K562 (cell line): Measurements from ENCODE around the gene ZFP64. TPM values are rescaled to one million over a fixed set of nuclear protein-coding genes. Genes with fewer than 3 reads are reported as not detected.

Experiments
- BRD4 ChIP-seq: fragments of 200-600 bp; sonication (generic); IDR thresholded peaks from 2 replicates; pipeline ENCODE4 v1.6.1; 2017; ENCODE audit warnings: inconsistent platforms
- EP300 ChIP-seq: IDR thresholded peaks from 2 replicates; pipeline ENCODE4 v1.6.1; 2012; ENCODE audit warnings: low read length, improper control_type of control experiment
- HNRNPK ChIP-seq: fragments of 200-400 bp; formaldehyde crosslinking; IDR thresholded peaks from one replicate; pipeline ENCODE4 v1.6.1; 2018; ENCODE audit warnings: mild to moderate bottlenecking, low read depth, low read length; ENCODE audit not compliant: poor library complexity, severe bottlenecking
- MEF2A ChIP-seq: IDR thresholded peaks from 2 replicates; pipeline ENCODE4 v1.6.1; 2011; ENCODE audit warnings: low read depth, mild to moderate bottlenecking, low read length, moderate library complexity; ENCODE audit not compliant: control insufficient read depth
- NR4A1 ChIP-seq, 2 experiments: fragments of 250-450 bp in 1 of 2; fragments of 450-650 bp in 1 of 2; sonication (Bioruptor Pico) in 1 of 2; IDR thresholded peaks; 2 replicates each; pipeline versions ENCODE4 v1.4.0 to v1.6.1; 2016 to 2020; ENCODE audit warnings: mild to moderate bottlenecking in 2 of 2, missing compliant biosample characterization in 1 of 2, missing genetic modification characterization in 1 of 2, moderate library complexity in 1 of 2
- SMARCA4 ChIP-seq: fragments of 450-650 bp; IDR thresholded peaks from 2 replicates; pipeline ENCODE4 v1.6.1; 2016
- ZNF609 ChIP-seq: sonication (generic); formaldehyde crosslinking; IDR thresholded peaks from 2 replicates; pipeline ENCODE4 v1.8.1; 2023; ENCODE audit warnings: missing genetic modification reagents, mild to moderate bottlenecking, borderline replicate concordance
- ZNF668 ChIP-seq: fragments of 250-450 bp; sonication (Bioruptor Pico); IDR thresholded peaks from 2 replicates; pipeline ENCODE4 v1.8.0; 2022; ENCODE audit warnings: mild to moderate bottlenecking, inconsistent platforms
- polyA plus RNA-seq, 8 experiments: library from polyadenylated mRNA; depleted of rRNA in 4 of 8; stranded (reverse) in 5 of 8; unstranded in 3 of 8; fragments of >200 nt; fragmentation: Nextera tagmentation in 2 of 8; fragmentation: Illumina TruSeq in 1 of 8; extraction: Ambion mirVana in 2 of 8; extraction: Trizol in 1 of 8; gene quantifications; 2 replicates each; pipeline versions ENCODE4 v1.2.1 to v1.2.3, GENCODE V29; 2011 to 2014; ENCODE audit warnings: inconsistent platforms in 1 of 8, missing spikeins in 1 of 8
- total RNA-seq, 7 experiments: library from RNA; depleted of rRNA in 6 of 7; stranded (reverse); fragments of >200 nt in 6 of 7; fragmentation: Illumina TruSeq in 2 of 7; extraction: Trizol in 2 of 7; gene quantifications; 2 replicates each; pipeline versions ENCODE4 v1.2.1 to v1.2.3, GENCODE V29; 2011 to 2021; ENCODE audit warnings: low replicate concordance in 1 of 7
- TF ChIP-seq, protein P1 (sequence below): fragments of 450-650 bp; IDR thresholded peaks from 2 replicates; pipeline ENCODE4 v1.6.1; 2016; ENCODE audit warnings: low read depth
- TF ChIP-seq, protein P2 (sequence below): fragments of 250-450 bp; sonication (Bioruptor Pico); IDR thresholded peaks from 2 replicates; pipeline ENCODE4 v1.4.0; 2020; ENCODE audit warnings: mild to moderate bottlenecking

Gene ZFP64
- total and polyA plus RNA-seq, 9 of the 15 experiments (the other 6 are each of a cell fraction or from before 2014, with no cell fraction given) = 1.4 to 13.4 (median 7.0) TPM

GRCh38 chr20:52191916-52192718 is 538 bp upstream of the ZFP64 start (continued):
- TF ChIP-seq, protein P1, sequence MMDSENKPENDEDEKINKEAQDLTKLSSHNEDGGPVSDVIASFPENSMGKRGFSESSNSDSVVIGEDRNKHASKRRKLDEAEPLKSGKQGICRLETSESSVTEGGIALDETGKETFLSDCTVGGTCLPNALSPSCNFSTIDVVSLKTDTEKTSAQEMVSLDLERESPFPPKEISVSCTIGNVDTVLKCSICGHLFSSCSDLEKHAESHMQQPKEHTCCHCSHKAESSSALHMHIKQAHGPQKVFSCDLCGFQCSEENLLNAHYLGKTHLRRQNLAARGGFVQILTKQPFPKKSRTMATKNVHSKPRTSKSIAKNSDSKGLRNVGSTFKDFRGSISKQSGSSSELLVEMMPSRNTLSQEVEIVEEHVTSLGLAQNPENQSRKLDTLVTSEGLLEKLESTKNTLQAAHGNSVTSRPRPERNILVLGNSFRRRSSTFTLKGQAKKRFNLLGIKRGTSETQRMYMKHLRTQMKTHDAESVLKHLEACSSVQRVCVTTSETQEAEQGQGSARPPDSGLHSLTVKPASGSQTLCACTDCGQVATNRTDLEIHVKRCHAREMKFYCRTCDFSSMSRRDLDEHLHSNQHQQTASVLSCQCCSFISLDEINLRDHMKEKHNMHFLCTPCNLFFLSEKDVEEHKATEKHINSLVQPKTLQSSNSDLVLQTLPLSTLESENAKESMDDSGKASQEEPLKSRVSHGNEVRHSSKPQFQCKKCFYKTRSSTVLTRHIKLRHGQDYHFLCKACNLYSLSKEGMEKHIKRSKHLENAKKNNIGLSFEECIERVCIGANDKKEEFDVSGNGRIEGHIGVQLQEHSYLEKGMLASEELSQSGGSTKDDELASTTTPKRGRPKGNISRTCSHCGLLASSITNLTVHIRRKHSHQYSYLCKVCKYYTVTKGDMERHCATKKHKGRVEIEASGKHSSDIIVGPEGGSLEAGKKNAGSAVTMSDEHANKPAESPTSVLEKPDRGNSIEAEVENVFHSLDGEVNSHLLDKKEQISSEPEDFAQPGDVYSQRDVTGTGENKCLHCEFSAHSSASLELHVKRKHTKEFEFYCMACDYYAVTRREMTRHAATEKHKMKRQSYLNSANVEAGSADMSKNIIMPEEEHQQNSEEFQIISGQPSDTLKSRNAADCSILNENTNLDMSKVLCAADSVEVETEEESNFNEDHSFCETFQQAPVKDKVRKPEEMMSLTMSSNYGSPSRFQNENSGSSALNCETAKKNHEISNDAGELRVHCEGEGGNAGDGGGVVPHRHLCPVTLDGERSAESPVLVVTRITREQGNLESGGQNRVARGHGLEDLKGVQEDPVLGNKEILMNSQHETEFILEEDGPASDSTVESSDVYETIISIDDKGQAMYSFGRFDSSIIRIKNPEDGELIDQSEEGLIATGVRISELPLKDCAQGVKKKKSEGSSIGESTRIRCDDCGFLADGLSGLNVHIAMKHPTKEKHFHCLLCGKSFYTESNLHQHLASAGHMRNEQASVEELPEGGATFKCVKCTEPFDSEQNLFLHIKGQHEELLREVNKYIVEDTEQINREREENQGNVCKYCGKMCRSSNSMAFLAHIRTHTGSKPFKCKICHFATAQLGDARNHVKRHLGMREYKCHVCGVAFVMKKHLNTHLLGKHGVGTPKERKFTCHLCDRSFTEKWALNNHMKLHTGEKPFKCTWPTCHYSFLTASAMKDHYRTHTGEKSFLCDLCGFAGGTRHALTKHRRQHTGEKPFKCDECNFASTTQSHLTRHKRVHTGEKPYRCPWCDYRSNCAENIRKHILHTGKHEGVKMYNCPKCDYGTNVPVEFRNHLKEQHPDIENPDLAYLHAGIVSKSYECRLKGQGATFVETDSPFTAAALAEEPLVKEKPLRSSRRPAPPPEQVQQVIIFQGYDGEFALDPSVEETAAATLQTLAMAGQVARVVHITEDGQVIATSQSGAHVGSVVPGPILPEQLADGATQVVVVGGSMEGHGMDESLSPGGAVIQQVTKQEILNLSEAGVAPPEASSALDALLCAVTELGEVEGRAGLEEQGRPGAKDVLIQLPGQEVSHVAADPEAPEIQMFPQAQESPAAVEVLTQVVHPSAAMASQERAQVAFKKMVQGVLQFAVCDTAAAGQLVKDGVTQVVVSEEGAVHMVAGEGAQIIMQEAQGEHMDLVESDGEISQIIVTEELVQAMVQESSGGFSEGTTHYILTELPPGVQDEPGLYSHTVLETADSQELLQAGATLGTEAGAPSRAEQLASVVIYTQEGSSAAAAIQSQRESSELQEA = no peak
- TF ChIP-seq, protein P2, sequence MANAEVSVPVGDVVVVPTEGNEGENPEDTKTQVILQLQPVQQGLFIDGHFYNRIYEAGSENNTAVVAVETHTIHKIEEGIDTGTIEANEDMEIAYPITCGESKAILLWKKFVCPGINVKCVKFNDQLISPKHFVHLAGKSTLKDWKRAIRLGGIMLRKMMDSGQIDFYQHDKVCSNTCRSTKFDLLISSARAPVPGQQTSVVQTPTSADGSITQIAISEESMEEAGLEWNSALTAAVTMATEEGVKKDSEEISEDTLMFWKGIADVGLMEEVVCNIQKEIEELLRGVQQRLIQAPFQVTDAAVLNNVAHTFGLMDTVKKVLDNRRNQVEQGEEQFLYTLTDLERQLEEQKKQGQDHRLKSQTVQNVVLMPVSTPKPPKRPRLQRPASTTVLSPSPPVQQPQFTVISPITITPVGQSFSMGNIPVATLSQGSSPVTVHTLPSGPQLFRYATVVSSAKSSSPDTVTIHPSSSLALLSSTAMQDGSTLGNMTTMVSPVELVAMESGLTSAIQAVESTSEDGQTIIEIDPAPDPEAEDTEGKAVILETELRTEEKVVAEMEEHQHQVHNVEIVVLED = 0 out of 2 replicates have a peak, but pooled peaks have one; percentile 5
- TF ChIP-seq MEF2A (no peak), BRD4 (no peak), HNRNPK (no peak), EP300 (no peak), ZNF609 (CRISPR knock-in tag) (no peak), ZNF668 (CRISPR knock-in tag) (no peak), NR4A1 (CRISPR knock-in tag; IDR thresholded peaks at IDR 0.05) (no peak), NR4A1 (tag; IDR thresholded peaks at IDR 0.05) (no peak), SMARCA4 (peak; percentile 17; the same call in 1 of the 2 replicates)
